Stimulated activated CD4-positive, alpha-beta T cell treated with anti-CD3 and anti-CD28 coated beads, Interleukin-1b, Interleukin-23, amount 100 ng/mL, for 24 hours (primary cell): ENCODE measurements around the gene ARL6IP6.
"Not testable (repeated sequence)": the region's sequence is repeated elsewhere in the genome, so short reads cannot be mapped to it uniquely, and the experiment has no call there.

Experiments
- DNase-seq, 4 experiments: peaks; one replicate each; pipeline ENCODE4 v3.0.0-alpha.2; 2020; ENCODE audit warnings: low read depth in 4 of 4, low spot score in 1 of 4

The ARL6IP6 gene

GRCh38 chr2:152720794-152721193 is 2.4 kb downstream of the ARL6IP6 start:
- no peak for DNase-seq

GRCh38 chr2:152722639-152723038 is 4.2 kb downstream of the ARL6IP6 start:
- not testable (repeated sequence) for DNase-seq

DNA sequence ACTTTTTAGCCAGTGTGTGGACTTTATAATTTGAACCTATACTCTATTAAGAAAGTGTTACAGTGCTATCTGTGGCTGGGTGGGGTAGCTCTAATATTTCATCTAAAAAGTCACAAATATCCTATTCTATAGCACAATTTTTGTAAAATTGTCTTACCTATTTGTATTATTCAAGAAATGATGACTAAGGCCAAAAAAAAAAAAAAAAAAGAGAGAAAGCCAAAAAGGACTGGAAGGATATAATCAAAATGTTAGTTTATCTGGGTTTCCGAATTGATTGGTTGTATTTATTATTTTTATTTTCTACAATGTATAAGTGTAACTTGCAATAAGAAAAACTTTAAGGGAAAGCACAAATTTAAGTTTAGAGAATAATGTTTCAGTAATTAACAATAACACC is 5.5 kb downstream of the ARL6IP6 start:
- no peak for DNase-seq

- DNase-seq = no peak
These were observed 11.4 kb downstream of the ARL6IP6 start for GRCh38 chr2:152729844-152730243.

GRCh38 chr2:152730591-152731333 is 12.3 kb downstream of the ARL6IP6 start:
- DNase-seq = no peak

- not testable (repeated sequence) for DNase-seq
These were observed 19.1 kb downstream of the ARL6IP6 start for GRCh38 chr2:152737509-152737908.

DNA sequence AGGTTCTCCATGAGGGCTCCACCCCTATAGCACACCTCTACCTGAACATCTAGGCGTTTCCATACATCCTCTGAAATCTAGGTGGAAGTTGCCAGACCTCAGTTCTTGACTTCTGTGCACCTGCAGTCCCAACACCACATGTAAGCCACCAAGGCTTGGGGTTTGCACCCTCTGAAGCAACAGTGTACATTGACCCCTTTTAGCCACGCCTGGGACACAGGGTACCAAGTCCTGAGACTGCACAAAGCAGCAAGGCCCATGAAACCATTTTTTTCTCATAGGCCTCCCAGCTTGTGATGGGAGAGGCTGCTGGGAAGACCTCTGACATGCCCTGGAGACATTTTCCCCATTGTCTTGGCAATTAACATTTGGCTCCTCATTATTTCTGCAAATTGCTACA is 20.0 kb downstream of the ARL6IP6 start:
- DNase-seq = no peak

DNA sequence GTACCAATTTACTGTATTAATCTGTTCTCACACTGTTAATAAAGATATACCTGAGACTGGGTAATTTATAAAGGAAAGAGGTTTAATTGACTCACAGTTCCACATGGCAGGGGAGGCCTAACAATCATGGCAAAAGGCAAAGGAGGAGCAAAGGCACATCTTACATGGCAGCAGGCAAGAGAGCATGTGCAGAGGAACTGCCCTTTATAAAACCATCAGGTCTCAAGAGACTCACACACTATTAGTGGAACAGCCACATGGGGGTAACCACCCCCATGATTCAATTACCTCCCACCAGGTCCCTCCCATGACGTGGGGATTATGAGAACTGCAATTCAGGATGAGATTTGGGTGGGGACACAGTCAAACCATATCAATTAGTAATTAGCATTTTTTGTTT is 21.3 kb downstream of the ARL6IP6 start:
- DNase-seq = not testable (repeated sequence)

GRCh38 chr2:152740743-152741328 is 22.4 kb downstream of the ARL6IP6 start:
- no peak for DNase-seq

DNA sequence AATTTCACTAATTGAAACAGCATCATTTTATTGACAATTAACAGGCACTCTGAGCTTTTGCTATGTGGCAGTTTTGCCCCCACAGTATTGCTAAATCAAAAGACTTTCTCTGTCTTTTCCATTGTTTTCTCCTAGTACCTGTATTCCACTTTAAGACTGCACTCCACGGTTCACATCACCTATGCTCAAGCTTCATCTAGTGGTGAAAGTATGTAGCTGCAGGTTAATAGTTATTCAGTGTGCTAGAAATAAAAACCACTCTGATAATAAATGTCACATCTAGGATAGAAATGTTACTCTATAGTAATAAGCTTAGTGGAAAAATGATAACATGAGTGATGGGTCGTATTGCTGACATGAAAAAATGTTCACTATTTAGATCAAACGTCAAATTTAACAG is 24.6 kb downstream of the ARL6IP6 start:
- DNase-seq = no peak

- not testable (repeated sequence) for DNase-seq
These were observed 29.3 kb downstream of the ARL6IP6 start for GRCh38 chr2:152747751-152748150.

DNA sequence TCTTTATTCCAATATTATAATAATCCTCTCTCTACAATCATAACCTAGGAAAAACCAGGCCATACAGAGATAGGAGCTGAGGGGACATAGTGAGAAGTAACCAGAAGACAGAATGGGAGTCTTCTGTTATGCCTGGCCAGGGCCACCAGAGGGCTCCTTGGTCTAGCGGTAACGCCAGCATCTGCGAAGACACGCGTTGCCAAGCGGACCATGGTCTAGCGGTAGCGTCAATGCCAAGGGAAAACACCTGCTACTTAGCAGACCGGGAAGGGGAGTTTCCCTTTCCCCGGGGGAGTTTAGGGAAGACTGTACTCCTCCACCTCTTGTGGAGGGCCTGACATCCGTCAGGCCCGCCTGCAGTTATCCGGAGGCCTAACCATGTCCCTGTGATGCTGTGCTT is 36.6 kb downstream of the ARL6IP6 start:
- DNase-seq = no peak

- DNase-seq = no peak
These were observed 41.1 kb downstream of the ARL6IP6 start for GRCh38 chr2:152759290-152760072.

DNA sequence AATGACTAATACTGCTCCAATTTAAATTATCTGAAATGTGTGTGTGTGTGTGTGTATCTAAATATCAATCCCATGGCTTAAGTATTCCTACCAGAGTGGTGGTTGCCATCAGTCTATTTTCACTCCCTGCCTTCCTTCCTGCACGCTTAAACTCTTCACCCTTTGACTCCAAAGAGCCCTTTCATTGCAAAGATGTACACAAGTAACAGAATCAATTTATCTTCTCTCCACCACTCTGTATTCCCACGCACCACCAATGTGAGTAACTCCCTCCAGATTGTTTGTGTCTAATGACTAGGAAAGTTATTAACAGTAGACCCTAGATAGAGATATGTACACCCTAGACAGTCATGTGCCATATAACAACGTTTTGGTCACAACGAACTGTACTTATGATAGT is 42.8 kb downstream of the ARL6IP6 start:
- DNase-seq = no peak

DNA sequence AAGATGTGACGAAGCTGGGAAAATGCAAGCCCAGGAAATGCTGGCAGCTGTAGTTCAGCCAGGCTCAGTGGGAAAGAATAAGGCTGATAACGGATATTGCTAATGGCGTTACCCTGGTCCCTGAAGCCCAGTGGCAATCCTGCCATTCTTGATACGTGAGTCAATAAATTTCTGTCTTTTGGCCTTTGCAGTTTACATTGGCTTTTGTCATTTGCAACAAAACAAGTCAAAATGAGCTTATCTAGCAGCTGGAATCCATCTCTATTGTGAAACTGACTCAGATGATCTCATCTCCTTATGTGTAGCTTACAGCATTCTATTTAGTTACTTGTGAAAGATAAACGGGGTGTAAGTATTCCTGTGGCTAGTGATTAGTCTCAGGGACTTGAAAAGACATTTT is 43.8 kb downstream of the ARL6IP6 start:
- DNase-seq = no peak

GRCh38 chr2:152763208-152763607 is 44.8 kb downstream of the ARL6IP6 start:
- not testable (repeated sequence) for DNase-seq

- DNase-seq = no peak
These were observed 45.2 kb downstream of the ARL6IP6 start for GRCh38 chr2:152763651-152764050.

DNA sequence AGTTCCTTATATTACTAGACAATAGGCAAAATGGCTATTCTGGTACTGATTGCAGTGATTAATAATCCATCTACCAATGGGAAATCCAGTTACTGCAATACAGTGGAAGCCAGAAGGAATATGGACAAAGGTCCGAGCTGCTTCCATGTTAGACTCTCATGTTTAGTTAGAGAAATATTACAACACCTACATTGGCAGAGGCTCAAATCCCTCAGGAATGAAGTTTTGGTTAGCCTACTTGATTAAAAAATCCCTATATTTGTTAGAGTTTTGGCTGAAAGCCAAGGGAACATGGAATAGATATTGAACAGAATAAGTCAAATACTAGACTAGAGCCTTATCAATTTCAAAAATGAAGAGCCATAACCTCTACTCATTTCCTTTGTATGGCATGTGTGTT is 48.5 kb downstream of the ARL6IP6 start:
- no peak for DNase-seq

- no peak for DNase-seq
These were observed 62.8 kb downstream of the ARL6IP6 start for GRCh38 chr2:152781175-152781574.

DNA sequence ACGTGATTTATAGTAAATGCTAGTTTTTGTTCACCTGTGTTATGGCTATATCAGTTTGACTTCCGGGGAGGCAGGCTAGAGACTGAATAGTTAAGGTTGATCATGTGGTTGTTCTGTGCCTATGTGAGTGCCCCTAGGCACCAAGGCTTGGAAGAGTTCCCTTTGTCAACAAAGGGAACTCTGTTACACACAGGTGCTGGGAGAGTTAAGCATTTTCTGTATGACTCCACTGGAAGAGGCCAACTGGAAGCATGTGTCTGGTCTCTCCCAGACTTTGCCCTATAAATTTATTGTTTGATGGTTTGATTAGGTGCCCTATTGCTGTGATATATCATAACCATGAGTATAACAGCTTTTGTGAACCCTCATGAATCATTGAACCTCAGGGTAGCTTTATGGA is 63.8 kb downstream of the ARL6IP6 start:
- DNase-seq = no peak

DNA sequence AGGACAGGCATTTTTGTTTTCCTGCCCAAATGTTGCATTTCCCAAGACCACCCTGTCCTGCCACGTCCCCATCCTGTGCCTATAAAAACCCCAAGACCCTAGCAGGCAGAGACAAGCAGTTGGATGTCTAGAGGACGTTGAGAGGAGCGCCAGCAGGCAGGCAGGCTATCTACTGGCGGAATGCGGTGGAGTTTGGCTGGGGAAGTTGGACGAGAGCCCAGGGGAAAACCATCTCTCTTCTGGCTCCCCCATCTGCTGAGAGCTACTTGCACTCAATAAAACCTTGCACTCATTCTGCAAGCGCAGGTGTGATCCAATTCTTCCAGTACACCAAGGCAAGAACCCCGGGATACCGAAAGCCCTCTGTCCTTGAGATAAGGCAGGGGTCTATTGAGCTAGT is 72.5 kb downstream of the ARL6IP6 start:
- DNase-seq = no peak

DNA sequence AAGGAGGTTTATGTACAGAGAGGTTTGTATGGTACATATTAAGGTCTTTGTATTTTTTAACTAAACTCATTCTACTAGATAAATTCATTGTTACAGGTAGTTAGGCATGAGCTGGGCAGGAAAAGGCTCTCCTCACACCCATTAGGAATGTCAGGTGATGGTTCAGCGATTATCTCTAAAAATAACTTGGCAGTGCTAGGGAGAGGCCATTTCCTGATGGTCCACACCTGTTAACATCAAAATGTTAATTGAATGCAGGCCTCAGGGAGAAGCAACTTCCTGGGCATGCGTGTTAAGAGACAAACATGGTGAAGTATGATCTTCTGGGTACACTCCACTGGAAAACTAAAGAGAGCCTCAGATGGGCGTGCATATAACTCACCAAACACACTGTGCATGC is 73.6 kb downstream of the ARL6IP6 start:
- no peak for DNase-seq
